Middle frontal gyrus (tissue), 1 donor: ENCODE results near the gene DIRAS1.

Source experiments
- DNase-seq: peaks from one replicate; pipeline ENCODE4 v3.0.0-alpha.2; 2015; ENCODE audit warnings: low spot score; ENCODE audit errors: extremely low spot score

Gene DIRAS1

DNA sequence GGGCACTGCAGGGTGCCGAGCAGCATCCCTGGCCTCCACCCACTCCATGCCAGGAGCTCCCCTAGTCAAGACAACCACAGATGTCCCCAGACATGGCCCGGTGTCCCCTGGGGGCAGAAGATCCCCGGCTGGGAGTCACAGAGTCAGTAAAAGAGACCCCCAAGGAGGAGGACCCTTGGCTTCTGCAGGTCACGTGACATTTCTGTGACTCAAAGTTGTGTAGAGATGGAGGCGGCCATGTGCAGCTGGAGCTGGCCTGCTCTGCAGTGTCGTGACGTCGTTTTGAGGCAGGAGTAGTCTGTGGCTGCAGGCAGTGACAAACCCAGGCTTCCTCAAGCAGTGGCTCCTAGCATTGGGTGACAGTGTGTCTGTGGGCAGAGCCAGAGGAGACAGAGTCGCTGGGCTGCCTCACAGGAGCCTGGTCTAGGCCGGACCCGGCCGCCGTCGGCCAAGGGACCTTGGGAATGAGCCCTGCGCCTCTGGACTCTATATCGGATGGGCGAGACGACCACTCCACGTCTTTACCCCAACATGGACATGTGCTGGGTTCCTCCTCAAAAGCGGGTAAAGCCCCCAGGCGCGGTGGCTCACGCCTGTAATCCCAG lies 7.7 kb upstream of the DIRAS1 start:
- no peak for DNase-seq

DNA sequence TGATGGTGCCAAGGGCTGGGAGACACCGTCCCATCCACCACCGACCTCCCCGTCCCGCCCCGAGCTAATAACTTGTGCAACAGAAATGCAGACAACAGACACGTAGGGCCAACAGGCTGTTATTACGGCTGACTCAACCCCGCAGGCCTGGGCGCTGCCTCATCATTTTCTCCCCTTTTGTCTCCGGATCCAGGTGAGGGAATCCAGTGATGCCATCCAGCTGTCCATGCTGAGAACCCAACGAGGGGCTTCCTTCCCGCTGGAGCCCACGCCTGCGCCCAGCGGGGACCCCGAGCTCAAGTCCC lies 6.4 kb upstream of the DIRAS1 start:
- DNase-seq: no peak

- DNase-seq: no peak
These were observed 5.9 kb upstream of the DIRAS1 start for GRCh38 chr19:2726904-2727639.

DNA sequence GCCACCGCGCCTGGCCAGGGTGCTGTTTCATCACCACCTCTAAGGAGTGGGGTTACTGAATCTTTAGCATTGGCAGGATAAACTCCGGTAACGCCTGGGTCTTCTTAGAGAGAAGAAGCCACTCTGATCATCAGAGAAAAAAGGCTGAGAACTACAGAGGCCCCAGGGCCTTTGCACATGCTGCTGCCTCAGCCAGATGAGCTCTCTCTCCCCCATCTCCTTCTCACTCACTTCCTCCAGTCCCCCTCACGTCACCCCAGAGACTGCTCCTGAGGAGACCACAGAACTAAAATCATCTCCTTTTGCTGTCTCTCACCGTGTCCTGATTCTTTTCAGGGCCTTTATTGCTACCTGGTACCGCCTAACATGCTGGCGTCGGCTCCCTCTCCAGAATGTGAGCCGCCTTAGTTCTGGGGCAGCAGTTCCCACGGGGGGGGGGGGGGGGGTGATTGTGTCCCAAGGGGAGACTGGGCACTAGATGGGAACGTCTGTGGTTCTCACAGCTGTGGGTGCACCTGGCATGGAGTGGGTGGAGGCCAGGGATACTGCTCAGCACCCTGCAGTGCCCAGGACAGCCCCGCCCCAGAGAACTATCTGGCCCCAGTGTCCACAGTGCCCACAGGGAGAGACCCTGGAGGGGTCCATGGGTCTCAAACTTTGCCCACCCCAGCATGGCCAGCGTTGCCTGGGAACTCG lies 5.1 kb upstream of the DIRAS1 start:
- DNase-seq: no peak

DNA sequence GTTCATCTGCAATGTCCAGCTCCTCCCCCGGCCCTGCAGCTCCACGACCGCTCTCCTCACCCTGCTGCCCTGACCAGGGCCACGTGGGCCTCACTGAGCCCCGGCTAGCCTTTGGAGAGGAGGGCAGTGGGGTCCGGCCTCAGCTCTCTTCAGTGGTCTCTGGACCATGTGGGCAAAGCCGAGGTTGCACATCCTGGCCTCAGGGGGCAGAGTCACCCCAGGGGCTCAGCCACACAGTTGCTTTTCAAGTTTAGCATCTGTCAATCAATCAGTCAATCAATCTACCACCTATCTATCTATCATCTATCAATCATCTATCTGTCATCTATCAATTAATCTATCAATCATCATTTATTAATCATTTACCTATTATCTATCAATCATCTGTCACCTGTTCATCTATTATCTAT lies 3.0 kb upstream of the DIRAS1 start:
- DNase-seq: no peak

GRCh38 chr19:2723747-2724146 lies 2.6 kb upstream of the DIRAS1 start:
- no peak for DNase-seq

DNA sequence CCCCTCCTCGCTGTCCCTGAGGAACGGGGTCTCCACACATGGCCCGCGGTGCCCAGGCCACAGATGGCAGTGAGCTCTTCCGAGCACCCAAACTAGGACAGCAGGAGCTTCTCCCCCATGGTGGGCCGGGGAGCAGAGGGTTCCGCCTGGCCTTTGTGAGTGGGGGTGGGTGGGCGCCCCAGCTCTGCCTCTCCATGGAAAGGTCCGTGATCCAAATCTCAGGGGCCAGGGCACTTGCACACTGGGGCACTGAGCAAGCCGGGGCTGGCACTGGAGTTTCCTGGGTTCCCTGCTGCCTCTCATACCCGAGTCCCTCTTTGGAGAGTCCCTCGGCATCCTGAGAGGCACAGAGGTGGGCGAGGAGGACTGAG lies 2.2 kb upstream of the DIRAS1 start:
- DNase-seq: no peak

DNA sequence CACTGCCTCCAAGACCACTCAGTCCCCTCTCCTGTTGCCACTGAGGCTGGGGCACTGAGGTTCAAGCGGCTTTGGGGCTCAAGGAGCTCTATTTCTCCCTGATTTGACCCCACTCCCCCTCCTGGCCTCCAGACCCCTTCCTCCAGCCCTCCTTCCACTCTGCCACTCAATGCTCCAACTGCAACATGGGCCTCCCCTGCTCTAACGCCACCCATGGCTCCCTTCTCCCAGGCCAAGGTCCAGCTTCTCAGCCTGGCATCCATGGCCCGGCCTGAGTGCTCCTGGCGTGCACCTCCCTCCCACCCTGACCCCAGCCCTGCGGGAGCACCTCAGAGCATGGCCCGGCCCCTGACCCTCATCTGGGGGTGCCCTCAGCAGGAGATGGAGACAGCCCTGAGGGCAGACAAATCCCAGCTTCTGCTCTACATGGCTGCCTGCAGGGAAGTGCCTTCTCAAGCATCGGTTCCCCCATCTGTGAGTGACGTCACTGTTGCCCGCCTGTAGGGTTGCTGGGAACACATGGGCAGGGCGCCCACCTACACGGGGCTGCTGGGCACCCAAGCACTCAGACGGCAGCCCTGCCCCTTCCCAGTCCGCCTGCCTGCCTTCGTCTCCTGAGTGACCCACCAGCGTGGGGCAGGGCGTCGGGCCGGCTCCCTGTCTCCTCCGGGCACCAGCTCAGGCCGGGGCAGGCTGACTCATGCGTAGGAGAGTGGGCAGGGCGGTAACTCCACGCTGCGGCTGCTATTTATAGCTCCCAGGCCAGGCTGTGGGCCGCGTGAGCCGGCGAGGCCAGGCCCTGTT lies 1.6 kb upstream of the DIRAS1 start:
- peak; percentile 49 for DNase-seq

DNA sequence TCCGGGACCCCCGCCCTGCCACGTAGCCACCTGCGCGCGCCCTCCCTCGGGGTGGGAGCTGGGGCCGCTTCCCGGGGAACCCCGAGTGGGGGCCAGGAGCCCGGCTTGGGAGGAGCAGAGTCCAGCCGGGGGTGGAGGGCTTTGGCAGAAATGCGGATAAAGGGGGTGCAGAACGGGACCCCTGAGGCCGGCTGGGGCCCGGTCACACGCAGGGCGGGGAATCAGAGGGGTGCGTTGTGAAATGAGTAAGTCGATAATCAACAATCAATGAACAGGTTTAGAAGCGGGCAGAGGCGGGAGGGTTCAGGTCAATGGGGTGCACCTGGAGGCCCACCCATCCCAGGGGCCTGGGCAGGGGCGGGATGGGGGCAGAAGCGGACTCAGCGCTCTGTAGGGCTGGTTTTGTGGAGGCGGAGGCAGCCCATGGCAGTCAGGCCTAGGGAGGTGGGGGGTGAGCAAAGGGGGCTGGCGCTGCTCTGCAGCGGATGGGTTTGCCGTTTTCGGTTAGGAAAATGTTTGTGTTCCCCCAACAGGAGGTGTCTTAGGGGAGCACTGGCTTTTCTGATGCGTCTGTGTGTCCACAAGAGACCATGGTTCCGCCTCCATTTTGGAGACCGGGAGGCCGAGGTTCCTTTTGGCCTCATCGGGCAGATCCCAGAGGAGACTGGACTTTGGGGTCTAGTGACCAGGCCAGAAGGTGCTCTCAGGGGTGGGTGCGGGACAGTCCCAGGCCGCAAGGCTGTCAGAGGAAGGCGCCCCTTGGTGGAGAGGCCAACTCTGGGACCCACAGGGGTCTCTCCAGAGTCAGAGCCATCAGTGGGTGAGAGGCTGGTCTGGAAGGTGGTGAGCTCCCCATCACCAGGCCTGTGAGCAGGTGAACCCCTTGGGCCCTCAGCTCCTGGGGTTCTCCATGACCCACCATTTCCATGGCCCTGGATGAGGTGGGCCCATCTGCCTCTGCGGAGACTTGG lies 683 bp upstream of the DIRAS1 start:
- DNase-seq: no peak

DNA sequence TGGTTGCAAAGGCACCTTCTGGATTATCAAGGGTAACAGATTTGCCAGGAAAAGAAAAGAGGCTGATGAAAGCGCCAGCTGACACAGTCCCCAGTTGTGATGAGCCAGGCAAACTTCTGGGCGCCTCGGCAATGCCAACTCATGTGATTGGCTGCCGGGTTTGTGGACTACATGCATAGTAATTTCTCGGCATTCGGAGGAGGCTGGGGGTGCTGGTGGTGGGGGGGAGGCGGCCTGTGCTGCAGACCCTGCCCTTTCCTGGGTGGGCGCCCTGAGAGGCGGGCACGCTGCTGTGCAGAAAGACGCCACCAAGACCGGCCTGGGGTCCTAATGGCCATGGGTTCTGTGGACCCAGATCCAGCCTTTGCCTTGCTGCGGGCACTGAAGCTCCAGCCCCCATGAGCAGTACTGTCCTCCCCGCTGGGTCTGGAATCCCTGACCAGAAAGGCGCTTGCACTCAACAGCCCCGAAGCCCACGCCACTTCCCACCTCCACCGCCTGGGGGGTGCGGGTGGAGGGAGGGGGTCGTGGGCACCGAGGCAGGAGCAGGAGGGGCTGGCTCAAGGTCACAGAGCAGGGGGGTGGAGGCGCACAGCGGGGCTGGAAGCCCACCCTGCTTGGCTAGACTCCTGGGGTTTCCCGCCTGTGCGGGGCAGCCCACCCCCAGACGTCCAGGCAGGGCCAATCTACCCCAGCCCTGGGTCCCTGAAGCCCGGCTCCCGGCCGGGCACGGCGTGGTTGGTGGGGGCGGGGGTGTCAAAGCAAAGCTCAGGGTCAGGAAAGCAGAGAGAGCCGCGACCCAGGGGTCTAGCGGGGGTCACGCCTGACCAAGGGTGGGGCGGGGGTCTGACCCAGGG lies 1.0 kb downstream of the DIRAS1 start:
- peak; percentile 55 for DNase-seq

GRCh38 chr19:2719232-2719735 lies 1.9 kb downstream of the DIRAS1 start:
- DNase-seq: no peak

DNA sequence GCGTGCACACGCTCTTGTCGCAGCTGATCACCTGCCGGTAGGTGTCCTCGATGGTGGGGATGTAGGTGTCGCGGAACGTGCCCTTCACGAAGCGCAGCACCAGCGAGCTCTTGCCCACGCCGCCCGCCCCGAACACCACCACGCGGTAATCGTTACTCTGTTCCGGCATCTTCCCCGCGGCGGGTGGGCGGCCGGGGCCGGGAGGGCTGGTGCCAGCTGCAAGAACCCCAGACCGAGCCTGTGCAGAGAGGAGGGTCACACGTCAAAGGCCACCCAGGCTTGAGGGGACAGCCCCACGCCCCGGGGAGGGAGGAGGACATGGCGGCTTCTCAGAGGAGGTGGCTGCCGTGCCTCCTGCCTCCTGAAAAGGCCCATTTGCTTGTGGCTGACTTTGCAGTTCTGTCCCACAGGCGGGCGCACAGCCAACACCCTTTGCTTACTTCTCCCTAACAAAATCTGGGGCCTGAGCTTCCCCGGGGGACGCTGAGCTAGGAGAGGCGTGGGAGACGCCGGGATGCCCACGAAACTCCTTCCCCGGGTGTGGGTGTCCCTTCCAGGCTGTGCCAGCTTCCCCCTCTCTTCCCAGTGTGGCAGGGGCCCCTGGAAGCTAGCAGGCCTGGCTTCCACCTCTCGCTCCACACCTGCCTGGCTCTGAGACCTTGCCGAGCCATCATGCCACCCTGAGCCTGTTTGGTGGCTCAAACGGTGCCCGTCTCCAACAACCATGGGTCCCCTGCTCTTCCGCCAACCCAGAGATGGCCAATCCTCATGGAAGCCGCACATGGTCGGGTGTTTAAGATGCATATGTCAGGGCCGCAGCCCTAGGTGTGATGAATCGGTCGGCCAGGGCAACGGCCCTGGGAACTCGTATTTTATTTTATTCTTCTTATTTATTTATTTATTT lies 3.3 kb downstream of the DIRAS1 start:
- no peak for DNase-seq

DNA sequence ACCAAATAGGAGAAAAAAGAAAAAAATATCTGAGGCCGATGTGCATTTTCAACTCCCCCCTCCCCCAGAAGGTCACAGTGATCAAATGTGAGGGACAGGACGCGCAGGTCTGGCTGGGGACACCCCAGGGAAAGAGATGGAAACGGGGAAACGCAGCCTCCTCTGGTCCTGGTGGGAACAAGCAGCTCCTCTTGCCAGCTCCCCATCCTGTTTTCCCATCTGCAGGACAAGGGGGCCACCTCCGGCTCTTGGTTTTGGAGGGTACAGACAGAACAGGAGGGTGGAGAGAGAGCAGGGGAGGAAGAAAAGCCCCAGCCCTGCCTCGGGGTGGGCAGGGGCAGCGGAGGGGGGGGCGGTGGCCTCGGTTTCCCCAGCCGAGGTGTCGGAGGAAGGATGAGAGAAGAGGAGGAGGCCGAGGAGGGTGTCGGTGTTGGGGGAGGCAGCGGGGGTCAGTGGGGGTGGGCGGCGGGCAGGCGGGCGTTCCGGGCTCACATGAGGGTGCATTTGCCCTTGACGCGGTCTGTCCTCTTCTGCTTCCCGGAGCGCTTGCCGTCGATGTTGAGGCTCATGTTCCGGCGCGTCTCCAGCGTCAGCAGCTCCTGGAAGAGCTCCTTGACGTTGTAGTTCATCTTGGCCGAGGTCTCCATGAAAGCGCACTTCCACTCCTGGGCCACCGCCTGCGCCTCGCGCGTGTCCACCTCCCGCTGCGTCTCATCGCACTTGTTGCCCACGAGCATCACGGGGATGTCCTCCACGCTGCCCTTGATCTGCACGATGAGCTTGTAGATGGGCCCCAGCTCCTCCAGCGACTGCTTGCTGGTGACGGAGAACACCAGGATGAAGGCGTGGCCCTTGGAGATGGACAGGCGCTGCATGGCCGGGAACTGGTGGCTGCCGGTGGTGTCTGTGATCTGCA lies 4.2 kb downstream of the DIRAS1 start:
- no peak for DNase-seq

DNA sequence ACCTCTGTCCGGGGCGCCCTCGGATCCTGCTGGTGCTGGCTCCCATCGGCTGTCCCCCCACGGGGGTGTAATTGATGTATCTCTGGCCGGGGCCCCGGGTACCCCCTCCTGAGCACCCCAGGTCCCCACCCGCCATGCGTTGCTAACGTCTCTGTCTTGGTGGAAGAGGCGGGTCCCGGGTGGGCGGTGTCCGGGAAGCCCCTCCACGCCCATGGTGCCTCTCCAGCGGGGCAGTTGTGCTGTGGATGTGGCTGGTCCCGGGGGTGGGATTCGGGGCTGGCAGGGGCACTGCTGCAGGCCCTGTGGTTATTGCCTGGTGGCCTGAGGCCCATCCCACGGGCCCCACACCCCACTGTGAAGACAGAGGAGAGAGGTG lies 4.9 kb downstream of the DIRAS1 start:
- no peak for DNase-seq

- DNase-seq: no peak
These were observed 5.5 kb downstream of the DIRAS1 start for GRCh38 chr19:2715470-2716274.

DNA sequence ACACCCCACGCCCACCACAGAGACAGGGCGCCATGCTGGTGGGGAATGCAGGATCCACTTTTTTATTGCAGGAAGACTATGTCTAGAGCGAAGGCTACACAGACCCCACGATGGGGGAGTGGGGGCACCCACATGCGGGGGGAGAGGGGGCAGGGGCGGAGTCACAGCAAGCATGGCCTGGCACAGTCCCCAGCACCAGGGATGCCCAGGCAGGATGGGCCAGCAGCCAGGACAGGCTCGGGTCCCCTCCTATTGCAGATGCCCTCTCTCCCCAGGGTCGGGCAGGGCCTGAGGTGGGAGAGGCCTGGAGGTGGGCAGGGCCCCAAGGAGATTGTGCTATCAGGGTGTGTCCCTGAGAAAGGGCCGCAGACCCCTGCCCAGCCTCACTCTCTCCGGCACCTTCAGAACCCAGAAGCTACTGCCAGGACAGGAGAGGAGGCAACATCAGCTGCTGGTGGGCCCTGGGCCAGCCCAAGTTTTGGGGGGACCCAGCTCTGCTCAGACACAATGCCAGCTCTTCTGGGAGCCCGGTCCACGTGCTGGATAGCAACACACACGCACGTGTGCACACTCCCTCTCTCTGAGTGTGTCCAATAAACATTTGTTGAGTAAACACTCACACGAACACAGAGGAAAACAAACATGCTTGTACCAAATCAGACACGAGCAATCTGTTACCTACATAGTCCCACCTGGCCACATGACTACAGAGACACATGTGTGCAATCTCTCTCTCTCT lies 6.5 kb downstream of the DIRAS1 start:
- DNase-seq: no peak
